ENCODE data around the gene ADAMTSL3.

- TF ChIP-seq YY1 (IDR thresholded peaks at IDR 0.05; ENCODE audit: extremely low read depth, insufficient replicate concordance, low read depth, low read length), result no peak
- no peak for TF ChIP-seq POLR2A (IDR thresholded peaks at IDR 0.05; ENCODE audit: borderline replicate concordance, extremely low read depth, insufficient read depth, insufficient read length)
- TF ChIP-seq EGR1 (IDR thresholded peaks at IDR 0.05; ENCODE audit: low read depth), result no peak
- TF ChIP-seq CTCF (IDR thresholded peaks at IDR 0.05 in 2 of 3, conservative IDR thresholded peaks at IDR 0.05 in 1 of 3; ENCODE audit: borderline replicate concordance in 1 of 3, insufficient read depth in 1 of 3, low read depth in 2 of 3, low read length in 2 of 3), result no peak
- TF ChIP-seq CEBPB (IDR thresholded peaks at IDR 0.05; ENCODE audit: low read depth), result no peak
- no peak for TF ChIP-seq EZH2 (IDR thresholded peaks at IDR 0.05)
These were observed 57.3 kb downstream of the ADAMTSL3 start for GRCh38 chr15:83711236-83711635.

Measured in HCT116 (cell line).